Measurements from ENCODE around the gene EPX. TPM values are rescaled to one million over a fixed set of nuclear protein-coding genes. Genes with fewer than 3 reads are reported as not detected.

EPX gene
- total RNA-seq, 1 experiment from 2014 or later, result not detected

DNA sequence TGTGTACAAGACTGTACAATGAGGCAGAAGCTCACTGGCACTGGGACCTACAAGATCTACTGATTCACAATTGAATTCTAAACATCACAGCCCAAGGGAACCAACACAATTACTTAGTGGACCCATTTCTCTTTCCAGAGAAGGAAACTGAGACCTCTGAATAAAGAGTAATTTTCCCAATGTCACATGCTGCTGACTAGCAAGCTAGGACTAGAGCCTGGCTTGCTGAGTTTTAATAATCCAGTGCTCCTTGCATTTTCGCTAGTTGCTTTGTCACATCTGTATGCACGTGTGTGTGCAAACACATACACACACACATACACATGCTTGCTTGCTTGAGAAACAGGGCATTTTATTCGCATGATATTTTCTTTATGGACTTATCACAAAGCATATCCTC lies 42.0 kb downstream of the EPX start:
- BruUV-seq (replicated peaks), result no TSS peak
- Histone ChIP-seq H3K27me3 (replicated peaks; ENCODE audit: insufficient read depth, low read depth, low read length, poor library complexity) (peaks cover 19% of the 10 kb centered on the region), H3K36me3 (ENCODE audit: insufficient read depth, low read length, poor library complexity, severe bottlenecking) (no peaks in the 10 kb centered on the region), H3K9me3 (ENCODE audit: low read depth, low read length, poor library complexity, severe bottlenecking) (no peaks in the 10 kb centered on the region), H3K4me1 (ENCODE audit: insufficient read depth, low read length, poor library complexity, severe bottlenecking) (peaks cover 5% of the 10 kb centered on the region), H3K27ac (ENCODE audit: low read depth, low read length, poor library complexity, severe bottlenecking) (no peak overlapping the region), H3K4me3 (ENCODE audit: low read depth, low read length, poor library complexity, severe bottlenecking) (no peak overlapping the region)
- CTCF ChIA-PET, result no interaction called here
- POLR2A ChIA-PET (ENCODE audit: low non-redundant PET), result no interaction called here
- intact Hi-C loops (cut with micrococcal nuclease; ENCODE audit: unreplicated experiment), result no loop called here
- TF ChIP-seq, protein P1, sequence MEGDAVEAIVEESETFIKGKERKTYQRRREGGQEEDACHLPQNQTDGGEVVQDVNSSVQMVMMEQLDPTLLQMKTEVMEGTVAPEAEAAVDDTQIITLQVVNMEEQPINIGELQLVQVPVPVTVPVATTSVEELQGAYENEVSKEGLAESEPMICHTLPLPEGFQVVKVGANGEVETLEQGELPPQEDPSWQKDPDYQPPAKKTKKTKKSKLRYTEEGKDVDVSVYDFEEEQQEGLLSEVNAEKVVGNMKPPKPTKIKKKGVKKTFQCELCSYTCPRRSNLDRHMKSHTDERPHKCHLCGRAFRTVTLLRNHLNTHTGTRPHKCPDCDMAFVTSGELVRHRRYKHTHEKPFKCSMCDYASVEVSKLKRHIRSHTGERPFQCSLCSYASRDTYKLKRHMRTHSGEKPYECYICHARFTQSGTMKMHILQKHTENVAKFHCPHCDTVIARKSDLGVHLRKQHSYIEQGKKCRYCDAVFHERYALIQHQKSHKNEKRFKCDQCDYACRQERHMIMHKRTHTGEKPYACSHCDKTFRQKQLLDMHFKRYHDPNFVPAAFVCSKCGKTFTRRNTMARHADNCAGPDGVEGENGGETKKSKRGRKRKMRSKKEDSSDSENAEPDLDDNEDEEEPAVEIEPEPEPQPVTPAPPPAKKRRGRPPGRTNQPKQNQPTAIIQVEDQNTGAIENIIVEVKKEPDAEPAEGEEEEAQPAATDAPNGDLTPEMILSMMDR (conservative IDR thresholded peaks at IDR 0.05; ENCODE audit: low read depth, low read length), result no peak
- TF ChIP-seq EZH2 (IDR thresholded peaks at IDR 0.05; ENCODE audit: borderline replicate concordance, low read depth, low read length, poor library complexity, severe bottlenecking), result no peak
- no peak for DNase-seq (ENCODE audit: low spot score)

DNA sequence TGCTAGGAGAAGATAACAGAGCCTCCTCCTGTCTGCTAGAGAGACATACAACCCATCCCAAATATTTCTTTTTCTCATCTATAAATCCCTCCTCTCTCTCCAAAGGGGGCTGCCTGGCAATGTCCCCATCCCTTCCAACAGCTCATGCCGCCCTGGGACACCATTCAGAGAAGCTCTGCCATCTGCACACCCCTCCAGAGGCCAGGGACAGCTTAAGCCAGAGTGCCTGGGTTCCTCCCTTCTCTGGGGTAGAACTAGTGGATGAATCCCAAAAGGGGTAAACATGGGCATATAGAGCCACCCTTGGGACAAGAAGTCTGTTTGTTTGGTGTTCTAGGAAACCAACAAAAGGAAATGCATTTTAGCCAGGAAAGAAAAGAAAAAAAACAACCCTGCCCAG lies 43.3 kb downstream of the EPX start:
- no peak overlapping the region for H3K4me3 ChIP-seq (ENCODE audit: low read depth, low read length, poor library complexity, severe bottlenecking)
- TF ChIP-seq EZH2 (IDR thresholded peaks at IDR 0.05; ENCODE audit: borderline replicate concordance, low read depth, low read length, poor library complexity, severe bottlenecking), result no peak
- POLR2A ChIA-PET (ENCODE audit: low non-redundant PET), result no interaction called here
- H3K27ac ChIP-seq (ENCODE audit: low read depth, low read length, poor library complexity, severe bottlenecking), result no peak overlapping the region
- H3K36me3 ChIP-seq (ENCODE audit: insufficient read depth, low read length, poor library complexity, severe bottlenecking), result no peaks in the 10 kb centered on the region
- peaks cover 5% of the 10 kb centered on the region for H3K4me1 ChIP-seq (ENCODE audit: insufficient read depth, low read length, poor library complexity, severe bottlenecking)
- peaks cover 27% of the 10 kb centered on the region for H3K27me3 ChIP-seq (replicated peaks; ENCODE audit: insufficient read depth, low read depth, low read length, poor library complexity)
- DNase-seq (ENCODE audit: low spot score), result no peak
- CTCF ChIA-PET, result interaction anchor here (0.8 kb wide), 1 partner anchor 14 kb away, joined by 3 read pairs; no protein-coding TSS in a partner anchor
- H3K9me3 ChIP-seq (ENCODE audit: low read depth, low read length, poor library complexity, severe bottlenecking), result no peaks in the 10 kb centered on the region
- intact Hi-C loops (cut with micrococcal nuclease; ENCODE audit: unreplicated experiment), result no loop called here
- no TSS peak for BruUV-seq (replicated peaks)

DNA sequence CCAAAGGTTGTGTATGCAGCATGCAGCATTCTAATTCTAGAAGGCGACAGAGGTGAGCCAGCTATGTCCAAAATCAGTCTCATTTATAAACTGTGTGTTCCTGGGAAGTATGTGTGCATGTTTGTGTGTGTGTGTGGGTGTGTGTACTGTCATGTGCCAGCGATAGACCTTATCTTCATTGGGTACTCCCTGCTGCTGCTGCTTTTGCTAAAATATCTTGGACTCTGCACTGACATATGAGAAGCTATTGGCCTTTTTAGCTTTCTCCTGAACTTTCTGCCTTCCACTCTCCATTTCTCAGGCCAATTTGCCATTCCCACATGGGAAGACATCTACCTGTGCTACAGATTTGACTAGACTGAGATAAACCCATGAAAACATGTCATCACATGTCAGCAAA lies 43.9 kb downstream of the EPX start:
- TF ChIP-seq EZH2 (IDR thresholded peaks at IDR 0.05; ENCODE audit: borderline replicate concordance, low read depth, low read length, poor library complexity, severe bottlenecking), result no peak
- no TSS peak for BruUV-seq (replicated peaks)

DNA sequence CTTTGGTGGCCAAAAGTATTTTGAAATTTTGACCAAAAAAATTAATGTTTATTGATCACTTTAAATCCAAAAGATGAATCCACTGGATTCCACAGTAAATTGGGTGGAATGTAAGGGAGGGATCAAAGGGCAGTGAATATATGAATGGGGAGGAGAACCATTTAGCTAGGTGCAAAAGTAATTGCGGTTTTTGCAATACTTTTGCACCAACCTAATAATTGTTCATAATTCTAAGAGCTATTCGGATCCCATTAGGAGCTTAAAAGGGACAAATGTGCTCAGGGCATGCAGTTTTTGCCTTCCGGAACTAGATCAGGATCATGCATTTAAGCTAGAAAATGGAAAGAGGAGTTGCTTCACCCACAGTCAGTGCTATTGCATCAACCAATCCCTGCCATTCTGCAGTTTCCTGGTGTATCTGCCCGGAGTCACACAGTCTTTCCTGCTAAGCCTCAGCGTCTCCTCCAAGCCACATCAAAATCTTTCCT lies 45.7 kb downstream of the EPX start, which contains the start of gene LPO:
Gene LPO (plus strand): TSS at position 438 of the 488 bp plus-strand sequence. CDS start 4,396 bp downstream, outside the sequence.
- CTCF ChIA-PET, result no interaction called here
- peaks cover 5% of the 10 kb centered on the region for H3K4me1 ChIP-seq (ENCODE audit: insufficient read depth, low read length, poor library complexity, severe bottlenecking)
- intact Hi-C loops (cut with micrococcal nuclease; ENCODE audit: unreplicated experiment), result no loop called here
- POLR2A ChIA-PET (ENCODE audit: low non-redundant PET), result no interaction called here
- TF ChIP-seq, protein P1 (conservative IDR thresholded peaks at IDR 0.05; ENCODE audit: low read depth, low read length), result no peak
- no peak for TF ChIP-seq EZH2 (IDR thresholded peaks at IDR 0.05; ENCODE audit: borderline replicate concordance, low read depth, low read length, poor library complexity, severe bottlenecking)
- no peak for DNase-seq (ENCODE audit: low spot score)
- BruUV-seq (replicated peaks), result no TSS peak
- no peak within 1 kb of the TSS for H3K27ac ChIP-seq (ENCODE audit: low read depth, low read length, poor library complexity, severe bottlenecking)
- H3K9me3 ChIP-seq (ENCODE audit: low read depth, low read length, poor library complexity, severe bottlenecking), result no peaks in the 10 kb centered on the region
- no peaks in the 10 kb centered on the region for H3K36me3 ChIP-seq (ENCODE audit: insufficient read depth, low read length, poor library complexity, severe bottlenecking)
- peaks cover 27% of the 10 kb centered on the region for H3K27me3 ChIP-seq (replicated peaks; ENCODE audit: insufficient read depth, low read depth, low read length, poor library complexity)
- H3K4me3 ChIP-seq (ENCODE audit: low read depth, low read length, poor library complexity, severe bottlenecking), result no peak within 1 kb of the TSS

More for the DNA sequence above, 43.9 kb downstream of the EPX start:
- H3K36me3 ChIP-seq (ENCODE audit: insufficient read depth, low read length, poor library complexity, severe bottlenecking), result no peaks in the 10 kb centered on the region
- peaks cover 5% of the 10 kb centered on the region for H3K4me1 ChIP-seq (ENCODE audit: insufficient read depth, low read length, poor library complexity, severe bottlenecking)
- DNase-seq (ENCODE audit: low spot score), result no peak
- no peak overlapping the region for H3K27ac ChIP-seq (ENCODE audit: low read depth, low read length, poor library complexity, severe bottlenecking)
- ChIA-PET CTCF (interaction anchor here (0.8 kb wide), 1 partner anchor 14 kb away, joined by 3 read pairs; no protein-coding TSS in a partner anchor), POLR2A (ENCODE audit: low non-redundant PET) (no interaction called here)
- peaks cover 27% of the 10 kb centered on the region for H3K27me3 ChIP-seq (replicated peaks; ENCODE audit: insufficient read depth, low read depth, low read length, poor library complexity)
- no peaks in the 10 kb centered on the region for H3K9me3 ChIP-seq (ENCODE audit: low read depth, low read length, poor library complexity, severe bottlenecking)
- intact Hi-C loops (cut with micrococcal nuclease; ENCODE audit: unreplicated experiment), result no loop called here
- H3K4me3 ChIP-seq (ENCODE audit: low read depth, low read length, poor library complexity, severe bottlenecking), result no peak overlapping the region

All from A673 (cell line).